Kidney (tissue), 14 donors: Measurements from ENCODE around the gene GPS2. TPM values are rescaled to one million over a fixed set of nuclear protein-coding genes. Genes with fewer than 3 reads are reported as not detected.

Source experiments
- DNase-seq, 5 donors: peaks; one replicate each; pipeline ENCODE4 v3.0.0-alpha.2; 2013 to 2020
- FAIRE-seq: peaks from 2 replicates; lab custom pipeline; 2012; peaks lifted over from hg19 to GRCh38; lab: Jason Lieb, UNC
- H3K27ac ChIP-seq, 2 donors: one replicate each; pipeline ENCODE4 v1.7.0; 2013; ENCODE audit warnings: low read depth in 2 of 2, low read length in 2 of 2, inconsistent platforms in 1 of 2
- H3K27me3 ChIP-seq: one replicate; pipeline ENCODE4 v1.7.1; 2013; ENCODE audit warnings: low read length, inconsistent platforms; ENCODE audit not compliant: control insufficient read depth, insufficient read depth
- H3K36me3 ChIP-seq, 3 donors: one replicate each; pipeline versions ENCODE4 v1.7.0 to v1.7.1; 2013; ENCODE audit warnings: low read length in 3 of 3, control low read depth in 1 of 3, inconsistent platforms in 1 of 3; ENCODE audit not compliant: insufficient read depth in 3 of 3, control insufficient read depth in 2 of 3
- H3K4me1 ChIP-seq, 3 donors: one replicate each; pipeline versions ENCODE4 v1.7.0 to v1.7.1; 2013; ENCODE audit warnings: low read length in 3 of 3, inconsistent platforms in 1 of 3, low read depth in 1 of 3; ENCODE audit not compliant: control insufficient read depth in 2 of 3, insufficient read depth in 2 of 3
- H3K4me3 ChIP-seq, 3 donors: one replicate each; pipeline versions ENCODE4 v1.7.0 to v1.8.1; 2013; ENCODE audit warnings: low read length in 3 of 3, control low read depth in 1 of 3, inconsistent platforms in 1 of 3
- H3K9ac ChIP-seq, 3 donors: one replicate each; pipeline versions ENCODE4 v1.7.0 to v1.7.1; 2013; ENCODE audit warnings: low read length in 3 of 3, control low read depth in 1 of 3, inconsistent platforms in 1 of 3
- H3K9me3 ChIP-seq, 3 donors: one replicate each; pipeline versions ENCODE4 v1.7.0 to v1.7.1; 2013; ENCODE audit warnings: low read length in 3 of 3, control low read depth in 1 of 3, inconsistent platforms in 1 of 3; ENCODE audit not compliant: control insufficient read depth in 2 of 3, insufficient read depth in 1 of 3
- CTCF ChIP-seq: IDR thresholded peaks from 3 replicates; pipeline ENCODE4 v1.5.1; 2012; ENCODE audit warnings: mild to moderate bottlenecking, moderate library complexity, borderline replicate concordance; ENCODE audit not compliant: insufficient read depth; ENCODE audit errors: extremely low read depth
- intact Hi-C: fragments of 100-400 bp; cut with DNase I; formaldehyde crosslinking; loops from one replicate; pipeline ENCODE4 v1.11.1; 2022
- polyA plus RNA-seq: library from polyadenylated mRNA; stranded (reverse); fragments of 350-450 nt; fragmentation: Illumina TruSeq; extraction: RNeasy Lipid Tissue Mini Kit (QIAGEN cat#74804); gene quantifications from one replicate; pipeline ENCODE4 v1.2.3, GENCODE V29; 2014; ENCODE audit warnings: low read depth, low replicate concordance; ENCODE audit not compliant: insufficient read depth
- total RNA-seq: library from RNA; stranded (reverse); fragmentation: NEBNext Ultra II Directional; extraction: Animal tissue kit (Norgen Biotek cat#: 25700); gene quantifications from one replicate; pipeline ENCODE4 v1.2.1, GENCODE V29; 2021
- donor health status: control.
- donor health status: control.
- donor health status: control.
- donor health status: control.
- donor health status: control.
- donor health status: DM: yes; HTN: yes; CAD: no.
- donor health status: Normal renal cell carcinoma (clear cell type).

Gene GPS2
- total and polyA plus RNA-seq, 2 donors from 2014 or later = 67.0 to 101 TPM

DNA sequence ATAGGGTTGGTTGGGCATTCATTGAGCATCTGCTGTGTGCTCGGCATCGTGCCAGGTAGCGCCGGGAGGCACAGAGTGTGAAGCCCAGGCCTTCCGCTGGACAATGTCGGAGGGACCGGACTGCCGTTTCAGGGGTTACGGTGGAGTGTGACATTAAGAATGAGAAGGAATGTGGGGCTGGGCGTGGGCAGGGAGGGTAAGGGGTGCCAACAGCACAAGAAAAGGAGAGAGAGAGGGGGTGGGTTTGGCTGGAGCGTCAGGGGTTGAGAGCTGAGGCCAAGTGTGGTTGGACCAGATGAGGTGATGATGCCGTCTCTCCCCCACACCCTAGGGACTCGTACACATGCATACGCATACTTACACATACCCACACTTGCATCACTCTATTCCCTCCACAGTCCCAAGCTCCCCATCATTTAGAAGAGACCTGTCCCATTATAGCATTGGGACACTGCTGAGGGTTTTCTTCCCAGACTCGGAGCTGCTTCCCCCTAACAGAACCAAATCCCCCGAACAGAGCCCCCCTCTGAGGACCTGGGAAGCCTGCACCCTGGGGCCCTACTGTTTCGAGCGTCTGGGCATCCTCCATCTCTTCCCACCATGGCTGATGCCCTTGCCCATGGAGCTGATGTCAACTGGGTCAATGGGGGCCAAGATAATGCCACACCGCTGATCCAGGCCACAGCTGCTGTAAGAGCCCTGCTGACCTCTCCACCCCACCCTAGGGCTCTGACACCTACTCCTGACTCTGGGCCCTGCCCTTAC lies 33.5 kb upstream of the GPS2 start:
- intact Hi-C loops = no loop called here
- FAIRE-seq (no peak), DNase-seq (peak in 2 of 5 donors; percentile 66 to 67)

GRCh38 chr17:7347630-7348477 lies 32.7 kb upstream of the GPS2 start:
- H3K9me3 ChIP-seq = no peaks in the 10 kb centered on the region
- H3K27me3 ChIP-seq = no peaks in the 10 kb centered on the region
- TF ChIP-seq CTCF = no peak
- DNase-seq = peak in 1 of 5 donors; percentile 49
- H3K4me3 ChIP-seq = no peak overlapping the region
- no peak for FAIRE-seq
- peaks cover 3 to 14% (median 10%) of the 10 kb centered on the region in 3 donors for H3K4me1 ChIP-seq
- no peaks in the 10 kb centered on the region for H3K36me3 ChIP-seq
- intact Hi-C loops = no loop called here
- no peak overlapping the region for H3K9ac ChIP-seq
- H3K27ac ChIP-seq = no peak overlapping the region

More for the DNA sequence above, 33.5 kb upstream of the GPS2 start:
- Histone ChIP-seq H3K4me3 (no peak overlapping the region), H3K36me3 (no peaks in the 10 kb centered on the region), H3K9me3 (no peaks in the 10 kb centered on the region), H3K4me1 (peaks cover 3 to 19% (median 13%) of the 10 kb centered on the region in 3 donors), H3K27ac (no peak overlapping the region), H3K9ac (no peak overlapping the region), H3K27me3 (no peaks in the 10 kb centered on the region)
- TF ChIP-seq CTCF = no peak

DNA sequence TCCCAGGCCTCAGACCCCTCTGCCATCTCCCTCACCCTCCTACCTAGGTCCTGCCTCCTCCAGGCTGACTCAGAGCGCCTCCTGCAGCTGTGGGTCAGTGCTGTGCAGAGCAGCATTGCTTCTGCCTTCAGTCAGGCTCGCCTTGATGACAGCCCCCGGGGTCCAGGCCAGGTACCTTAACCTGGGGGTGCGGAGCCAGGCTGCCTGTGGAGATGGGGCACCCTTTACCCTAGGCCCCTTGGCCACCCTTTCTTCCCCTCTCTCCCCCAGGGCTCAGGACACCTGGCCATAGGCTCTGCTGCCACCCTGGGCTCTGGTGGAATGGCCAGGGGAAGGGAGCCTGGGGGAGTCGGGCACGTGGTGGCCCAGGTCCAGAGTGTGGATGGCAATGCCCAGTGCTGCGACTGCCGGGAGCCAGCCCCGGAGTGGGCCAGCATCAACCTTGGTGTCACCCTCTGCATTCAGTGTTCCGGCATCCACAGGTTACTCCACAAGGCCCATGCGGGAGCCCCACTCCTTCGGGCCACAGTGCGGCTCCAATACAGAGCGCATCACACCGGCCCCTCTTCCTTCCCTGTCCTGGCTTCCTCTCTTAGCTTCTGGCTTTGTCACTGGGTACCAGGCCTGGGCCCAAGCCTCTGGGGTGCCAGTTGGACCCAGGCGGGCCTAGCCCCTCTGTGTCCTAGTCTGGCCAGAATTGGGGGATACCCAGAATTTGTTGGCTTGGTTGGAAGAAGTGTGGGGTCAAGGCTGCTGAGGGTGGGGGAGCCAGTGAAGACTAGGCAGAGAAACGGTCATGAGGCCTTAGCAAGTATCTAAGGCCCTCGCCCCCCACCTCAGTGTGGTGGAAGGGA lies 31.8 kb upstream of the GPS2 start:
- Histone ChIP-seq H3K36me3 (no peaks in the 10 kb centered on the region), H3K4me1 (peaks cover 3 to 8% (median 4%) of the 10 kb centered on the region in 3 donors), H3K9ac (no peak overlapping the region), H3K27me3 (no peaks in the 10 kb centered on the region), H3K9me3 (no peaks in the 10 kb centered on the region), H3K4me3 (no peak overlapping the region), H3K27ac (no peak overlapping the region)
- intact Hi-C loops = no loop called here
- FAIRE-seq = no peak
- no peak for TF ChIP-seq CTCF
- DNase-seq = no peak
